Endothelial cell of umbilical vein (primary cell): ENCODE data around the gene LRP6. TPM values are rescaled to one million over a fixed set of nuclear protein-coding genes. Genes with fewer than 3 reads are reported as not detected.

Source experiments
- BruUV-seq: library from RNA; stranded (reverse); fragments of 400-500 nt; replicated peaks from 2 replicates; lab custom pipeline; 2021; lab: Mats Ljungman, UMichigan
- CTCF ChIA-PET: fragments of 300-600, 350-600 bp; sonication (Branson Sonifier 250); formaldehyde crosslinking; loops from one replicate; lab custom pipeline; 2021; ENCODE audit warnings: antibody characterized with exemption, inconsistent platforms; lab: Charles Lee
- POLR2A ChIA-PET: fragments of 300-600, 350-600 bp; sonication (Branson Sonifier 250); formaldehyde crosslinking; loops from one replicate; lab custom pipeline; 2021; ENCODE audit warnings: antibody characterized with exemption, inconsistent platforms; lab: Charles Lee
- DNase-seq: peaks from one replicate; pipeline ENCODE4 v3.0.0-alpha.2; 2011; ENCODE audit warnings: low read depth, low spot score
- FAIRE-seq: peaks from 2 replicates; lab custom pipeline; 2011; peaks lifted over from hg19 to GRCh38; lab: Jason Lieb, UNC
- H2AFZ ChIP-seq: 2 replicates; pipeline ENCODE4 v1.6.0; 2012; ENCODE audit warnings: low read depth, low read length, control low read depth, inconsistent platforms
- H3K27ac ChIP-seq: 2 replicates; pipeline ENCODE4 v1.5.1; 2011; ENCODE audit warnings: low read depth, mild to moderate bottlenecking, control low read depth, low read length, moderate library complexity; ENCODE audit not compliant: insufficient read depth
- H3K27me3 ChIP-seq, 2 experiments: 2 replicates each; pipeline versions ENCODE4 v1.6.0 to v1.6.1; 2011; ENCODE audit warnings: low read length in 2 of 2, mixed read lengths in 1 of 2; ENCODE audit not compliant: control insufficient read depth in 2 of 2, insufficient read depth in 2 of 2
- H3K36me3 ChIP-seq, 2 experiments: 2 replicates in 1 of 2; 3 replicates in 1 of 2; pipeline ENCODE4 v1.5.1; 2011; ENCODE audit warnings: low read length in 2 of 2, mild to moderate bottlenecking in 1 of 2, moderate library complexity in 1 of 2; ENCODE audit not compliant: control insufficient read depth in 2 of 2, insufficient read depth in 2 of 2; ENCODE audit errors: extremely low read depth in 1 of 2
- H3K4me1 ChIP-seq: 3 replicates; pipeline ENCODE4 v1.5.1; 2011; ENCODE audit warnings: mild to moderate bottlenecking, low read length; ENCODE audit not compliant: control insufficient read depth, insufficient read depth; ENCODE audit errors: extremely low read depth
- H3K4me2 ChIP-seq: 2 replicates; pipeline ENCODE4 v1.6.1; 2011; ENCODE audit warnings: low read length, control low read depth, mixed read lengths; ENCODE audit not compliant: insufficient read depth
- H3K4me3 ChIP-seq, 3 experiments: fragments of 200-600 bp in 1 of 3; sonication (generic), shearing (Covaris generic) in 1 of 3; replicated peaks in 1 of 3; 2 replicates each; pipeline ENCODE4 v1.5.1; 2011 to 2016; ENCODE audit warnings: control low read depth in 3 of 3, low read length in 3 of 3, mild to moderate bottlenecking in 2 of 3, inconsistent platforms in 1 of 3, low read depth in 1 of 3, moderate library complexity in 1 of 3; ENCODE audit not compliant: insufficient read depth in 1 of 3
- H3K79me2 ChIP-seq: 2 replicates; pipeline ENCODE4 v1.6.0; 2012; ENCODE audit warnings: low read length, inconsistent platforms; ENCODE audit not compliant: control insufficient read depth, insufficient read depth
- H3K9ac ChIP-seq: replicated peaks from 2 replicates; pipeline ENCODE3; 2011; ENCODE audit warnings: low read length, control low read depth; ENCODE audit not compliant: insufficient read depth; ENCODE audit errors: extremely low read depth
- H3K9me1 ChIP-seq: replicated peaks from 3 replicates; pipeline ENCODE4 v1.6.0; 2011; ENCODE audit warnings: mild to moderate bottlenecking, low read length; ENCODE audit not compliant: control insufficient read depth, insufficient read depth; ENCODE audit errors: extremely low read depth
- H3K9me3 ChIP-seq: replicated peaks from 2 replicates; pipeline ENCODE4 v1.5.1; 2012; ENCODE audit warnings: low read length, inconsistent platforms; ENCODE audit not compliant: control insufficient read depth, insufficient read depth
- H4K20me1 ChIP-seq: replicated peaks from 2 replicates; pipeline ENCODE3; 2011; ENCODE audit warnings: mild to moderate bottlenecking, low read length; ENCODE audit not compliant: control insufficient read depth, insufficient read depth; ENCODE audit errors: extremely low read depth
- EZH2 ChIP-seq: IDR thresholded peaks from 2 replicates; pipeline ENCODE4 v1.6.1; 2012; ENCODE audit warnings: borderline replicate concordance, low read depth, mild to moderate bottlenecking, moderate library complexity, low read length, inconsistent platforms; ENCODE audit not compliant: severe bottlenecking
- FOS ChIP-seq: IDR thresholded peaks from 2 replicates; pipeline ENCODE4 v1.6.1; 2011; ENCODE audit warnings: mild to moderate bottlenecking, low read length, moderate library complexity, borderline replicate concordance; ENCODE audit not compliant: insufficient read depth
- GATA2 ChIP-seq: IDR thresholded peaks from 2 replicates; pipeline ENCODE4 v1.7.0; 2011; ENCODE audit warnings: low read depth, mild to moderate bottlenecking, moderate library complexity, mixed read lengths, low read length; ENCODE audit not compliant: insufficient read length, insufficient read depth
- JUN ChIP-seq: IDR thresholded peaks from 2 replicates; pipeline ENCODE4 v1.6.1; 2011; ENCODE audit warnings: borderline replicate concordance, low read depth; ENCODE audit not compliant: insufficient read length, insufficient read depth
- MYC ChIP-seq: IDR thresholded peaks from one replicate; pipeline ENCODE4 v1.6.1; 2011; ENCODE audit warnings: mild to moderate bottlenecking, low read depth, low read length
- POLR2A ChIP-seq: IDR thresholded peaks from 2 replicates; pipeline ENCODE4 v1.6.1; 2012; ENCODE audit warnings: low read depth, mild to moderate bottlenecking, control low read depth, low read length
- POLR2AphosphoS5 ChIP-seq: IDR thresholded peaks from 2 replicates; pipeline ENCODE4 v1.6.1; 2012; ENCODE audit warnings: low read depth, mild to moderate bottlenecking, control low read depth, low read length, moderate library complexity; ENCODE audit not compliant: insufficient read depth
- dilution Hi-C: fragments of 300-500 bp; cut with MboI; formaldehyde crosslinking; loops from one replicate; pipeline ENCODE4 v1.15.0; 2019; ENCODE audit warnings: low sequenced_read_pairs; ENCODE audit not compliant: extremely low pct_ligation_motif_present
- intact Hi-C: fragments of 100-400 bp; cut with micrococcal nuclease; formaldehyde crosslinking; loops from one replicate; pipeline ENCODE4 v1.10.0; 2022
- polyA plus RNA-seq, 4 experiments: library from polyadenylated mRNA; depleted of rRNA in 3 of 4; stranded (reverse) in 3 of 4; unstranded in 1 of 4; fragments of >200 nt; gene quantifications; 2 replicates each; pipeline versions ENCODE4 v1.2.1 to v1.2.3, GENCODE V29; 2011 to 2012; ENCODE audit warnings: missing spikeins in 1 of 4
- total RNA-seq: library from RNA; stranded (reverse); gene quantifications from 2 replicates; pipeline ENCODE4 v1.2.3, GENCODE V29; 2021
- TF ChIP-seq, protein P1 (sequence below), 2 donors: IDR thresholded peaks; 1 replicate in 1 of 2; 2 replicates in 1 of 2; pipeline ENCODE4 v1.5.1; 2011; ENCODE audit warnings: low read length in 2 of 2, mild to moderate bottlenecking in 2 of 2, moderate library complexity in 2 of 2, control low read depth in 1 of 2, inconsistent platforms in 1 of 2, low read depth in 1 of 2; ENCODE audit not compliant: insufficient read depth in 1 of 2; ENCODE audit errors: extremely low read depth in 1 of 2
- TF ChIP-seq, protein P2 (sequence below): IDR thresholded peaks from 2 replicates; pipeline ENCODE4 v1.6.1; 2011; ENCODE audit not compliant: insufficient read depth, insufficient read length

The LRP6 gene
- total and polyA plus RNA-seq, 2 donors (not counting 3 experiments of a cell fraction or from before 2014, with no cell fraction given): 28.5 to 41.7 TPM

DNA sequence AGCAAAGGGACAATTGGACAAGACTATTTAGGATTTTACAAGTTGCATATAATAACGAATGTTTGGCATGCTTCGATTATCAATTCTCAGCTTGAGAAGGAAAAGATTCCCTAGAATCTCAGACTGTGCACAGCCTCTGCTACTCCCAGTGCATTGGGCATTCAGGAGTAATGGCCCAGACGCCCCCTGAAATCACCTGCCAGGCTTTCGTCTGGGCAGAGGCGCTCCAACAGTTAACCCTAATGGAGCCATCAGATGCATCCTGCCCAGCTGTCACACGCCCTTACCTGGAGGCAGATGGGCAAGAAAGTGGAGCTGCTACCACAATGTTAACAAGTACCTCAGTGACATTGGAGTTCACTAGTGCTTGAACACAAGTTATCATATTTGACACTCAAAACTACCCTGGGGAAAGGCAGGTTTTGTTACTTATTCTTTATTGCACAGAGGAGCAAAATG is 927 bp upstream of the LRP6 start:
- H3K9me1 ChIP-seq: no peaks in the 10 kb centered on the region
- H3K9me3 ChIP-seq: no peaks in the 10 kb centered on the region
- H3K4me3 ChIP-seq: peak overlapping the region; percentile 65 to 96 (median 88)
- H3K4me2 ChIP-seq: peak overlapping the region; percentile 96
- H3K4me1 ChIP-seq: peaks cover 12% of the 10 kb centered on the region
- no TSS peak for BruUV-seq
- H3K27me3 ChIP-seq: no peaks in the 10 kb centered on the region
- FAIRE-seq (no peak), DNase-seq (no peak)
- TF ChIP-seq, protein P1, sequence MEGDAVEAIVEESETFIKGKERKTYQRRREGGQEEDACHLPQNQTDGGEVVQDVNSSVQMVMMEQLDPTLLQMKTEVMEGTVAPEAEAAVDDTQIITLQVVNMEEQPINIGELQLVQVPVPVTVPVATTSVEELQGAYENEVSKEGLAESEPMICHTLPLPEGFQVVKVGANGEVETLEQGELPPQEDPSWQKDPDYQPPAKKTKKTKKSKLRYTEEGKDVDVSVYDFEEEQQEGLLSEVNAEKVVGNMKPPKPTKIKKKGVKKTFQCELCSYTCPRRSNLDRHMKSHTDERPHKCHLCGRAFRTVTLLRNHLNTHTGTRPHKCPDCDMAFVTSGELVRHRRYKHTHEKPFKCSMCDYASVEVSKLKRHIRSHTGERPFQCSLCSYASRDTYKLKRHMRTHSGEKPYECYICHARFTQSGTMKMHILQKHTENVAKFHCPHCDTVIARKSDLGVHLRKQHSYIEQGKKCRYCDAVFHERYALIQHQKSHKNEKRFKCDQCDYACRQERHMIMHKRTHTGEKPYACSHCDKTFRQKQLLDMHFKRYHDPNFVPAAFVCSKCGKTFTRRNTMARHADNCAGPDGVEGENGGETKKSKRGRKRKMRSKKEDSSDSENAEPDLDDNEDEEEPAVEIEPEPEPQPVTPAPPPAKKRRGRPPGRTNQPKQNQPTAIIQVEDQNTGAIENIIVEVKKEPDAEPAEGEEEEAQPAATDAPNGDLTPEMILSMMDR (IDR thresholded peaks at IDR 0.05; ENCODE audit: extremely low read depth in 1 of 2, insufficient read depth in 1 of 2, low read depth in 1 of 2, low read length in 2 of 2): no peak
- TF ChIP-seq EZH2 (no peak), GATA2 (no peak), JUN (no peak), POLR2A (no peak), MYC (no peak), POLR2AphosphoS5 (no peak), FOS (no peak)
- TF ChIP-seq, protein P2, sequence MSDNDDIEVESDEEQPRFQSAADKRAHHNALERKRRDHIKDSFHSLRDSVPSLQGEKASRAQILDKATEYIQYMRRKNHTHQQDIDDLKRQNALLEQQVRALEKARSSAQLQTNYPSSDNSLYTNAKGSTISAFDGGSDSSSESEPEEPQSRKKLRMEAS: no peak
- ChIA-PET CTCF (interaction anchor here (1.4 to 3.5 kb wide), 3 partner anchors 15 to 185 kb away, joined by 4 to 25 read pairs (median 11); no protein-coding TSS in a partner anchor), POLR2A (interaction anchor here (0.8 to 1.6 kb wide), 8 partner anchors 14 to 768 kb away, joined by 3 to 10 read pairs (median 4); no protein-coding TSS in a partner anchor)
- H4K20me1 ChIP-seq: no peaks in the 10 kb centered on the region
- peak overlapping the region; percentile 100 for H2AFZ ChIP-seq
- H3K27ac ChIP-seq: peak overlapping the region; percentile 100
- dilution Hi-C loops (no loop called here), intact Hi-C loops (loop anchor here (1.0 to 10.0 kb wide), 5 partner anchors 59 to 231 kb away; no protein-coding TSS in a partner anchor)
- no peaks in the 10 kb centered on the region for H3K36me3 ChIP-seq
- peaks cover 33% of the 10 kb centered on the region for H3K79me2 ChIP-seq
- H3K9ac ChIP-seq: peak overlapping the region; percentile 100
